Measurements from ENCODE around the gene ARPC1A.
A peak's percentile ranks its signal among the peaks of the same experiment; 100 is the strongest.
"Not testable (repeated sequence)": the region's sequence is repeated elsewhere in the genome, so short reads cannot be mapped to it uniquely, and the experiment has no call there.

ARPC1A gene

DNA sequence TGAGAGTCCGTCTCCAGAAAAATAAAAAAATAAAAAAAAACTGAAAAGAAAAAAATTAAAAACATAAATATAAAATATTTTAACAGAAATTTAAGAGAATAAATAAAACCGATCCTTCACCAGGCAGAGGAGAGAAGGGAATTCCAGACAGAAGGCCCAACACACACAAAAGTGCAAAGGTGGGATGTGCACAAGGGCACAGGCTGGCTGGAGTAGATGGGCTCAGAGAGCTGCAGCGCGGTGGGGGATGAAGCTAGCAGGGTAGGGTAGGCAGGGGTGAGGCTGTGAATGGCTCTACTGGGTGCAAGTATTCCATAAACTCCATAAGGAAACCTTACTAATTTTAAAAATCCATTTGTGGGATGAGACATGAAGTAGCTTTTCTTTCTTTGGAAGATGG lies 15.7 kb upstream of the ARPC1A start:
- H3K4me3 ChIP-seq (ENCODE audit: low read depth, low read length): no peak overlapping the region
- TF ChIP-seq, protein P1, sequence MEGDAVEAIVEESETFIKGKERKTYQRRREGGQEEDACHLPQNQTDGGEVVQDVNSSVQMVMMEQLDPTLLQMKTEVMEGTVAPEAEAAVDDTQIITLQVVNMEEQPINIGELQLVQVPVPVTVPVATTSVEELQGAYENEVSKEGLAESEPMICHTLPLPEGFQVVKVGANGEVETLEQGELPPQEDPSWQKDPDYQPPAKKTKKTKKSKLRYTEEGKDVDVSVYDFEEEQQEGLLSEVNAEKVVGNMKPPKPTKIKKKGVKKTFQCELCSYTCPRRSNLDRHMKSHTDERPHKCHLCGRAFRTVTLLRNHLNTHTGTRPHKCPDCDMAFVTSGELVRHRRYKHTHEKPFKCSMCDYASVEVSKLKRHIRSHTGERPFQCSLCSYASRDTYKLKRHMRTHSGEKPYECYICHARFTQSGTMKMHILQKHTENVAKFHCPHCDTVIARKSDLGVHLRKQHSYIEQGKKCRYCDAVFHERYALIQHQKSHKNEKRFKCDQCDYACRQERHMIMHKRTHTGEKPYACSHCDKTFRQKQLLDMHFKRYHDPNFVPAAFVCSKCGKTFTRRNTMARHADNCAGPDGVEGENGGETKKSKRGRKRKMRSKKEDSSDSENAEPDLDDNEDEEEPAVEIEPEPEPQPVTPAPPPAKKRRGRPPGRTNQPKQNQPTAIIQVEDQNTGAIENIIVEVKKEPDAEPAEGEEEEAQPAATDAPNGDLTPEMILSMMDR (IDR thresholded peaks at IDR 0.05; ENCODE audit: low read depth, low read length): no peak

DNA sequence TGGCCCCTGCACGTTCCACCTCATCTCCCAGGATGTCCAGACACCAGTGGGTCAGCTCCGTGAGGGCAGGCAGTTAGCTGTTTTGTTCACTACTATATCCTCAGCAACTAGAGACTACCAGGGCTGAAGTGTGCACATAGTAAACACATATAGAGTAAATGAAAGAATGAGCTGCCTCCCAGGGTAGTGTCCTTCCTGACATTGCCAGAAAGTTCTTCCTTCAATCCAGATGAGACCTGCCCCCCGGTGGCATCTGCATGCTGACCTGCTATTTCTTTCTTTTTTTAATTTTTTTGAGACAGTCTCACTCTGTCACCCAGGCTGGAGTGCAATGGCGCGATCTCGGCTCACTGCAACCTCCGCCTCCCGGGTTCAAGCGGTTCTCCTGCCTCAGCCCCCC lies 14.0 kb upstream of the ARPC1A start:
- H3K4me3 ChIP-seq (ENCODE audit: low read depth, low read length): no peak overlapping the region
- TF ChIP-seq, protein P1 (IDR thresholded peaks at IDR 0.05; ENCODE audit: low read depth, low read length): no peak

DNA sequence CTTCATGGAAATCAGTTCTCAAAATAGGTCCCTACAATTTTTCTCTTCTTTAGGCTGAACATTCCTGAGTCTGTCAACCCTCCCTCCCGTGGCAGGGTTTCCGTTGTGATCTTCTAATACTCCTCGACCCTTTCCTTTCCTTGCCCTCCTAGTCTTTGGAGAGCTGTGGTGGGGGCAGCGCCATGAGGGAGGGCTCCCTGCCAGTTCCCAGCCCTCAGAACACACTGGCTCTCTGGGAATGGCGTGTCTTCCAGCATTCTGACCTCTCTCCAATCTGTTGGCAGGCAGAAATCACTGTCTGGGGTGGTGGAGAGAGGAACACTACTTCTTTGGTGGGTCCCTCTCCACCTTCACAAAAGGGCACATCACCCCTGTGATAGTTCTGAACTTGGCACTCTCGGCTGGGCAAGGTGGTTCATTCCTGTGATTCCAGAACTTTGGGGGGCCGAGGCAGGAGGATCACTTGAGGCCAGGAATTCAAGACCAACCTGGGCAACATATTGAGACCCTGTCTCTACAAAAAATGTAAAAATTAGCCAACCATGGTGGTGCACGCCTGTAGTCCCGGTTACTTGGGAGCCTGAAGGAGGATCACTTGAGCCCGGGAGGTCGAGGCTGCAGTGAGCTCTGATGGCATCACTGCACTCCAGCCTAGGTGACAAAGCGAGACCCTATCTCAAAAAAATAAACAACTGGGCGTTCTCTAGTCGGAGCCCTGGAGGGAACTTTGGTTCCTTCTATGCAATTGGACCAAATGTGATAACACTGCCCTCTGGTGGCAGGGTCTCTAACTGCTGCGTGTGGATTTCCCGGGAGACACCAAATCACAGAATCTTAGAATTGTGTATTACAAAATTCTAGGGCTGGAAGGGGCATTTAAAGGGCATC lies 13.1 kb upstream of the ARPC1A start:
- TF ChIP-seq, protein P1 (IDR thresholded peaks at IDR 0.05; ENCODE audit: low read depth, low read length): peak; percentile 90
- H3K4me3 ChIP-seq (ENCODE audit: low read depth, low read length): no peak overlapping the region

DNA sequence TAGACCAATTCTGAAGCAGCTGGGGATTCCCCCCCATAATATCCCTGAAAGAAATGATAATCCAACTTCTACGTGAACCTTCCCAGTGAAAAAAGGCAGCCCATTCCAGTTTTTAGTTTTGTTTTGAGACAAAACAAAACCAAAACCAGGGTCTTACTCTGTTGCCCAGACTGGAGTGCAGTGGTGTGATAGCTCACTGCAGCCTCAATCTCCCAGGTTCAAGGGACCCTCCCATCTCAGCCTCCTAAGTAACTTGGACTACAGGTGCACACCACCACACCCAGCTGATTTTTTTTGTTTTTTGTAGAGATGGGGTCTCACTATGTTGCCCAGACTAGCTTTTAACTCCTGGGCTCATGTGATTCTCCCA lies 12.5 kb upstream of the ARPC1A start:
- TF ChIP-seq, protein P1 (IDR thresholded peaks at IDR 0.05; ENCODE audit: low read depth, low read length): no peak
- H3K4me3 ChIP-seq (ENCODE audit: low read depth, low read length): no peak overlapping the region

DNA sequence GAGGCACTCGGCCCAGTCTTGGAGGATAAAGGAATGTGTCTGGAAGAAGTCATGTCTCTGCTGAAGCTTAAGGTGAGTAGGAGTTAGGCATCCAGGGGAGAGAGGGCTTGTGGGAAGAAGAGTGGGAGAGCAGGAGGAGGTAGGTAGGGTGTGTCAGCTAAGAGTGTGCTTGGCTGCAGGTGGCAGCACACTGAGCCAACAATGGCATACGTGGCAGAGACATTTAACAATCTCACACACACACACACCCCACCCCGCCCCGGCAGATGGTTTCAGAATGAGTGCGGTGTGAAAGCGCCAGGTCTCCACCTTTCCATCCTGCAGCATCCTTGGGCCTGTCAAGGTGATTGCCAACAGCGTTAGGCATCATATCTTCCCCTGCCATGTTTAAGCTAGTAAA lies 11.2 kb upstream of the ARPC1A start:
- TF ChIP-seq, protein P1 (IDR thresholded peaks at IDR 0.05; ENCODE audit: low read depth, low read length): no peak
- no peak overlapping the region for H3K4me3 ChIP-seq (ENCODE audit: low read depth, low read length)

DNA sequence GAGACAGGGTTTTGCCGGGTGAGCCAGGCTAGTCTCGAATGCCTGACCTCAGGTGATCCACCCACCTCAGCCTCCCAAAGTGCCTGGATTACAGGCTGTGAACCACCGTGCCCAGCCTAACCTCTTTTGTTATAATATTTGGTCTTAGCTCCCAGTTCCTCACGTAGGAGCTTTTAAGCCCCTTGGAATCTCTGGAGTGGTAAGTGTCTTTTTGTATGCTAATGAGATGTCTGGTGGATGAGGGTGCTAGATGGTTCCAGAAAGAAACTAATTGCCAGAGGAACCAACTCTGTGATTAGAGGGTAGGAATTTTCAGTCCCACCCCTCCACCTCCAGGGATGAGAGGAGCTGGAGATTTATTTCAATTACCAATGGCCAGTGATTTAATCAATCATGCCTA lies 5.3 kb upstream of the ARPC1A start:
- TF ChIP-seq, protein P1 (IDR thresholded peaks at IDR 0.05; ENCODE audit: low read depth, low read length): no peak

DNA sequence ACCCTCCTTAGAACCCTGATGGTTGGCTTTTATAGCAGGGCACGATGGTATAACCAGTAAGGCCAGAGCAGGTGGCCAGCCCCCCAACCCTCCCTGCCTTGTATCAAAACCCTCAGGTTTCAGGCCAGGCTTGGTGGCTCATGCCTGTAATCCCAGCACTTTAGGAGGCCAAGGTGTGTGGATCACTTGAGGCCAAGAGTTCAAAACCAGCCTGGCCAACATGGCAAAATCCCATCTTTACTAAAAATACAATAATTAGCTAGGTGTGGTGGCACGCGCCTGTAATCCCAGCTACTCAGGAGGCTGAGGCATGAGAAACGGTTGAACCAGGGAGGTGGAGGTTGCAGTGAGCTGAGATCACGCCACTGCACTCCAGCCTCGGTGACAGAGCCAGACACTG lies 3.0 kb upstream of the ARPC1A start:
- H3K4me3 ChIP-seq (ENCODE audit: low read depth, low read length): not testable (repeated sequence)

More for the DNA sequence above, 5.3 kb upstream of the ARPC1A start:
- H3K4me3 ChIP-seq (ENCODE audit: low read depth, low read length): no peak overlapping the region

DNA sequence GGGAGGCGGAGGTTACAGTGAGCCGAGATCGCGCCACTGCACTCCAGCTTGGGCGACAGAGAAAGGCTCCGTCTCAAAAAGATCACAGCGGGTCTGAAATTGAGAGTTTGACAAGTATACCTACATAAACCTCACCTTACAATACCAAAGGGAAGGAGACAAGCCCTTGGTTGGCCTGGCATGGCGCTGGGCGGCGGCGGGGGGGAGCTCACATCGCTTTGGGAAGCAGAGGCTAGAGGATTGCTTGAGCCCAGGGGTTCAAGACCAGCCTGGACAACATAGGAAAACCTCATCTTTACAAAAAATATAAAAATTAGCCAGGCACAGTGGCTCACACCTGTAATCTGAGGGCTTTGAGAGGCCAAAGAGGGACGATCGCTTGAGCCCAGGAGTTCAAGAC lies 1.1 kb upstream of the ARPC1A start:
- TF ChIP-seq, protein P1 (IDR thresholded peaks at IDR 0.05; ENCODE audit: low read depth, low read length): no peak
- peak overlapping the region; percentile 99 for H3K4me3 ChIP-seq (ENCODE audit: low read depth, low read length)
